K562 (cell line): Measurements from ENCODE around the gene HAUS7. TPM values are rescaled to one million over a fixed set of nuclear protein-coding genes. Genes with fewer than 3 reads are reported as not detected.

ENCODE experiments used
- ATAC-seq: fragments of 200-7000 bp; cut with Tn5 transposase; 3 replicates; pipeline ENCODE4 v1.9.1; 2020; ENCODE audit warnings: moderate library complexity
- BruUV-seq: library from RNA; stranded (reverse); fragments of 400-500 nt; replicated peaks from 2 replicates; lab custom pipeline; 2021; lab: Mats Ljungman, UMichigan
- CTCF ChIA-PET: fragments of 300-600 bp; formaldehyde crosslinking; extraction: SDS; loops from one replicate; lab custom pipeline; 2021; ENCODE audit warnings: low intra/inter-chr PET ratio; lab: Yijun Ruan, JAX
- POLR2A ChIA-PET: fragments of 300-600, 350-650 bp; sonication (Branson Sonifier 250); formaldehyde crosslinking; extraction: SDS; loops from one replicate; lab custom pipeline; 2021; ENCODE audit warnings: antibody characterized with exemption, inconsistent platforms; lab: Yijun Ruan, JAX
- DNase-seq, 4 experiments: peaks; one replicate each; pipeline versions ENCODE4 v3.0.0 to v3.0.0-alpha.2; 2011 to 2018; ENCODE audit warnings: low spot score in 3 of 4, mixed read lengths in 3 of 4; ENCODE audit errors: extremely low read depth in 1 of 4
- FAIRE-seq: peaks from 2 replicates; lab custom pipeline; 2011; peaks lifted over from hg19 to GRCh38; lab: Jason Lieb, UNC
- H2AFZ ChIP-seq: 2 replicates; pipeline ENCODE4 v1.6.0; 2011; ENCODE audit warnings: low read depth, low read length, control low read depth, inconsistent platforms
- H3K27ac ChIP-seq: fragments of 200-600 bp; 3 replicates; pipeline ENCODE4 v1.8.0; 2011; ENCODE audit warnings: low read depth, mild to moderate bottlenecking, control low read depth, inconsistent platforms, low read length, moderate library complexity, mixed read lengths; ENCODE audit errors: extremely low read depth
- H3K27me3 ChIP-seq, 2 experiments: fragments of 300-600 bp in 1 of 2; 2 replicates in 1 of 2; 3 replicates in 1 of 2; pipeline versions ENCODE4 v1.6.0 to v1.8.0; 2011; ENCODE audit warnings: inconsistent platforms in 2 of 2, low read length in 2 of 2, mild to moderate bottlenecking in 1 of 2, mixed read lengths in 1 of 2, moderate library complexity in 1 of 2; ENCODE audit not compliant: control insufficient read depth in 2 of 2, insufficient read depth in 2 of 2
- H3K36me3 ChIP-seq: fragments of 300-600 bp; 3 replicates; pipeline ENCODE4 v1.8.0; 2011; ENCODE audit warnings: mild to moderate bottlenecking, low read length, inconsistent platforms; ENCODE audit not compliant: control insufficient read depth, insufficient read depth
- H3K4me1 ChIP-seq, 2 experiments: fragments of 200-600 bp in 1 of 2; replicated peaks in 1 of 2; 2 replicates in 1 of 2; 3 replicates in 1 of 2; pipeline versions ENCODE4 v1.5.1 to v1.8.0; 2011; ENCODE audit warnings: inconsistent platforms in 2 of 2, low read length in 2 of 2, mild to moderate bottlenecking in 1 of 2, mixed read lengths in 1 of 2, moderate library complexity in 1 of 2; ENCODE audit not compliant: control insufficient read depth in 2 of 2, insufficient read depth in 2 of 2
- H3K4me2 ChIP-seq: 2 replicates; pipeline ENCODE4 v1.6.1; 2011; ENCODE audit warnings: low read length, control low read depth, inconsistent platforms, mixed read lengths; ENCODE audit not compliant: insufficient read depth
- H3K4me3 ChIP-seq: fragments of 200-600 bp; sonication (generic), shearing (Covaris generic); 2 replicates; pipeline ENCODE4 v1.5.1; 2016; ENCODE audit warnings: control low read depth, inconsistent platforms
- H3K79me2 ChIP-seq: fragments of 200-600 bp; 3 replicates; pipeline ENCODE4 v1.8.0; 2011; ENCODE audit warnings: low read length, inconsistent platforms; ENCODE audit not compliant: control insufficient read depth, insufficient read depth
- H3K9ac ChIP-seq, 2 experiments: 2 replicates each; pipeline versions ENCODE4 v1.6.0 to v1.6.1; 2011; ENCODE audit warnings: low read depth in 2 of 2, low read length in 2 of 2, control low read depth in 1 of 2, inconsistent platforms in 1 of 2, mild to moderate bottlenecking in 1 of 2, mixed read lengths in 1 of 2; ENCODE audit not compliant: insufficient read depth in 1 of 2
- H3K9me1 ChIP-seq: one replicate; pipeline ENCODE4 v1.6.0; 2011; ENCODE audit warnings: inconsistent platforms, mild to moderate bottlenecking, low read length, moderate library complexity; ENCODE audit not compliant: control insufficient read depth, insufficient read depth
- H3K9me3 ChIP-seq: replicated peaks from 2 replicates; pipeline ENCODE4 v1.5.1; 2011; ENCODE audit warnings: low read depth, low read length, inconsistent platforms; ENCODE audit not compliant: control insufficient read depth, insufficient read depth
- H4K20me1 ChIP-seq: replicated peaks from 2 replicates; pipeline ENCODE4 v1.6.1; 2011; ENCODE audit warnings: low read length, inconsistent platforms, mixed read lengths; ENCODE audit not compliant: control insufficient read depth, insufficient read depth
- ADNP ChIP-seq: fragments of 200-800 bp; sonication (Bioruptor generic); IDR thresholded peaks from 2 replicates; pipeline ENCODE4 v1.6.1; 2016; ENCODE audit warnings: missing genetic modification characterization, missing compliant biosample characterization
- CC2D1A ChIP-seq: fragments of 450-650 bp; IDR thresholded peaks from 2 replicates; pipeline ENCODE4 v1.6.1; 2017; ENCODE audit warnings: mild to moderate bottlenecking
- HNRNPL ChIP-seq: fragments of 200-400 bp; formaldehyde crosslinking; IDR thresholded peaks from 2 replicates; pipeline ENCODE4 v1.6.1; 2017; ENCODE audit warnings: low read depth, mild to moderate bottlenecking, low read length
- HNRNPLL ChIP-seq: fragments of 200-400 bp; formaldehyde crosslinking; IDR thresholded peaks from 2 replicates; pipeline ENCODE4 v1.6.1; 2017; ENCODE audit warnings: low read length, low read depth, mild to moderate bottlenecking; ENCODE audit not compliant: poor library complexity, severe bottlenecking
- KLF10 ChIP-seq: fragments of 250-450 bp; sonication (Bioruptor Pico); IDR thresholded peaks from 2 replicates; pipeline ENCODE4 v1.6.1; 2021; ENCODE audit warnings: matching md5 sums
- MTA1 ChIP-seq: fragments of 450-650 bp; IDR thresholded peaks from 2 replicates; pipeline ENCODE4 v1.6.1; 2017; ENCODE audit warnings: borderline replicate concordance
- SIX5 ChIP-seq, 2 experiments: IDR thresholded peaks; 2 replicates each; pipeline ENCODE4 v1.6.1; 2011; ENCODE audit warnings: low read length in 2 of 2, borderline replicate concordance in 1 of 2, low read depth in 1 of 2, mild to moderate bottlenecking in 1 of 2, moderate library complexity in 1 of 2; ENCODE audit not compliant: insufficient read depth in 1 of 2
- SRSF1 ChIP-seq: fragments of 200-400 bp; formaldehyde crosslinking; IDR thresholded peaks from 2 replicates; pipeline ENCODE4 v1.6.1; 2017; ENCODE audit warnings: mild to moderate bottlenecking, low read depth, low read length, moderate library complexity
- ZBTB34 ChIP-seq: fragments of 250-450 bp; sonication (Bioruptor Pico); IDR thresholded peaks from 2 replicates; pipeline ENCODE4 v1.8.0; 2021; ENCODE audit warnings: mild to moderate bottlenecking, moderate library complexity
- ZNF217 ChIP-seq: sonication (generic); formaldehyde crosslinking; IDR thresholded peaks from 2 replicates; pipeline ENCODE4 v1.8.0; 2022; ENCODE audit warnings: mild to moderate bottlenecking, missing genetic modification reagents
- ZNF512 ChIP-seq: IDR thresholded peaks from 2 replicates; pipeline ENCODE4 v1.6.1; 2016; ENCODE audit warnings: missing genetic modification characterization, missing compliant biosample characterization
- ZNF639 ChIP-seq, 2 experiments: fragments of 200-800 bp in 1 of 2; sonication (Bioruptor generic) in 1 of 2; sonication (generic) in 1 of 2; formaldehyde crosslinking in 1 of 2; IDR thresholded peaks in 1 of 2; conservative IDR thresholded peaks in 1 of 2; 2 replicates each; pipeline versions ENCODE4 v1.5.0 to v1.6.1; 2016 to 2020; ENCODE audit warnings: missing compliant biosample characterization in 1 of 2, missing genetic modification characterization in 1 of 2, missing genetic modification reagents in 1 of 2
- WGBS: fragments of 100-300 bp; shearing (Covaris generic); methylation state at CpG from one replicate; pipeline ENCODE4 v1.1.6; 2016; ENCODE audit warnings: low coverage, mixed read lengths; ENCODE audit not compliant: insufficient coverage; ENCODE audit errors: missing lambda C conversion rate; 5-methylcytosine and 5-hydroxymethylcytosine counted together
- in situ Hi-C: fragments of 300-500 bp; cut with MboI; formaldehyde crosslinking; loops from 4 replicates; pipeline ENCODE4 v1.15.0; 2018; ENCODE audit warnings: inconsistent platforms, mixed read lengths
- intact Hi-C: fragments of 100-400 bp; cut with micrococcal nuclease; formaldehyde crosslinking; loops from 2 replicates; pipeline ENCODE4 v1.14.2; 2022
- polyA plus RNA-seq, 8 experiments: library from polyadenylated mRNA; depleted of rRNA in 4 of 8; stranded (reverse) in 5 of 8; unstranded in 3 of 8; fragments of >200 nt; fragmentation: Nextera tagmentation in 2 of 8; fragmentation: Illumina TruSeq in 1 of 8; extraction: Ambion mirVana in 2 of 8; extraction: Trizol in 1 of 8; gene quantifications; 2 replicates each; pipeline versions ENCODE4 v1.2.1 to v1.2.3, GENCODE V29; 2011 to 2014; ENCODE audit warnings: inconsistent platforms in 1 of 8, missing spikeins in 1 of 8
- total RNA-seq, 7 experiments: library from RNA; depleted of rRNA in 6 of 7; stranded (reverse); fragments of >200 nt in 6 of 7; fragmentation: Illumina TruSeq in 2 of 7; extraction: Trizol in 2 of 7; gene quantifications; 2 replicates each; pipeline versions ENCODE4 v1.2.1 to v1.2.3, GENCODE V29; 2011 to 2021; ENCODE audit warnings: low replicate concordance in 1 of 7

Gene HAUS7
- total and polyA plus RNA-seq, 9 of the 15 experiments (the other 6 are each of a cell fraction or from before 2014, with no cell fraction given) = 10.0 to 94.9 (median 48.8) TPM

GRCh38 chrX:153433161-153433680 lies 37.2 kb downstream of the HAUS7 start:
- Histone ChIP-seq H3K4me2 (no peak overlapping the region), H4K20me1 (no peaks in the 10 kb centered on the region), H3K79me2 (no peaks in the 10 kb centered on the region), H3K27ac (no peak overlapping the region), H3K4me1 (no peaks in the 10 kb centered on the region; a peak in 1 of 5 replicates), H2AFZ (no peak overlapping the region), H3K9me3 (no peaks in the 10 kb centered on the region; the same call in 1 of the 2 replicates), H3K27me3 (peaks cover 7 to 15% of the 10 kb centered on the region in 2 experiments; a peak in 3 of 5 replicates), H3K9me1 (no peaks in the 10 kb centered on the region), H3K36me3 (no peaks in the 10 kb centered on the region), H3K4me3 (no peak overlapping the region), H3K9ac (no peak overlapping the region)
- in situ Hi-C loops = no loop called here
- WGBS = 11% methylated on average over 10 of the region's 12 CpGs
- no peak for FAIRE-seq
- ChIA-PET POLR2A (interaction anchor here (0.8 kb wide), 1 partner anchor 17 kb away, joined by 5 read pairs; no protein-coding TSS in a partner anchor), CTCF (no interaction called here)
- no peak for TF ChIP-seq HNRNPL
- TF ChIP-seq HNRNPLL = no peak
- TF ChIP-seq ADNP (tag) = no peak
- TF ChIP-seq KLF10 (CRISPR knock-in tag) = no peak
- TF ChIP-seq SIX5 (IDR thresholded peaks at IDR 0.05; ENCODE audit: borderline replicate concordance in 1 of 2, insufficient read depth in 1 of 2, low read depth in 1 of 2, low read length in 2 of 2) = no peak
- no peak for TF ChIP-seq ZNF639 (CRISPR knock-in tag; conservative IDR thresholded peaks at IDR 0.05 in 1 of 2, IDR thresholded peaks at IDR 0.05 in 1 of 2)
- TF ChIP-seq ZNF512 = no peak
- TF ChIP-seq ZNF217 = no peak
- TF ChIP-seq CC2D1A = no peak
- TF ChIP-seq SRSF1 = no peak
- no peak for TF ChIP-seq MTA1
- no peak for TF ChIP-seq ZBTB34
- DNase-seq = no peak
- intact Hi-C loops = loop anchor here (10.0 kb wide), 1 partner anchor 398 kb away; no protein-coding TSS in a partner anchor
- no TSS peak for BruUV-seq
- ATAC-seq = no peak
